Activated T-helper 2 cell treated with anti-CD3 and anti-CD28 coated beads, Interferon-gamma antibody, Interleukin-2, Interleukin-4, amounts not matched to agents 10 μg/mL and 5 μg/mL and 100 μg/mL, durations not matched to agents 14 hours and 24 hours and 36 hours (primary cell): ENCODE results near the gene DYNLT5. TPM values are rescaled to one million over a fixed set of nuclear protein-coding genes. Genes with fewer than 3 reads are reported as not detected.
"Not testable (repeated sequence)": the region's sequence is repeated elsewhere in the genome, so short reads cannot be mapped to it uniquely, and the experiment has no call there.

Experiments used
- DNase-seq: peaks from one replicate; pipeline ENCODE4 v3.0.0; 2021; ENCODE audit warnings: low spot score
- H3K27ac Mint-ChIP-seq: one replicate; pipeline ENCODE4 v1.8.0; 2021; ENCODE audit warnings: mixed read lengths
- H3K27me3 Mint-ChIP-seq: one replicate; pipeline ENCODE4 v1.8.0; 2021; ENCODE audit warnings: low read depth, mixed read lengths
- H3K36me3 Mint-ChIP-seq: one replicate; pipeline ENCODE4 v1.8.0; 2021; ENCODE audit warnings: low read depth, mixed read lengths
- H3K4me1 Mint-ChIP-seq: one replicate; pipeline ENCODE4 v1.8.0; 2021; ENCODE audit warnings: low read depth, mixed read lengths
- H3K4me3 Mint-ChIP-seq: one replicate; pipeline ENCODE4 v1.8.0; 2021; ENCODE audit warnings: low read depth, mild to moderate bottlenecking, moderate library complexity, mixed read lengths
- H3K9me3 Mint-ChIP-seq: one replicate; pipeline ENCODE4 v1.8.0; 2021; ENCODE audit warnings: mixed read lengths
- intact Hi-C: fragments of 100-400 bp; cut with micrococcal nuclease; formaldehyde crosslinking; loops from one replicate; pipeline ENCODE4 v1.15.1; 2023
- total RNA-seq: library from RNA; stranded (reverse); gene quantifications from 2 replicates; pipeline ENCODE4 v1.2.3, GENCODE V29; 2022

The DYNLT5 gene
- total RNA-seq, 1 donor from 2014 or later: not detected

DNA sequence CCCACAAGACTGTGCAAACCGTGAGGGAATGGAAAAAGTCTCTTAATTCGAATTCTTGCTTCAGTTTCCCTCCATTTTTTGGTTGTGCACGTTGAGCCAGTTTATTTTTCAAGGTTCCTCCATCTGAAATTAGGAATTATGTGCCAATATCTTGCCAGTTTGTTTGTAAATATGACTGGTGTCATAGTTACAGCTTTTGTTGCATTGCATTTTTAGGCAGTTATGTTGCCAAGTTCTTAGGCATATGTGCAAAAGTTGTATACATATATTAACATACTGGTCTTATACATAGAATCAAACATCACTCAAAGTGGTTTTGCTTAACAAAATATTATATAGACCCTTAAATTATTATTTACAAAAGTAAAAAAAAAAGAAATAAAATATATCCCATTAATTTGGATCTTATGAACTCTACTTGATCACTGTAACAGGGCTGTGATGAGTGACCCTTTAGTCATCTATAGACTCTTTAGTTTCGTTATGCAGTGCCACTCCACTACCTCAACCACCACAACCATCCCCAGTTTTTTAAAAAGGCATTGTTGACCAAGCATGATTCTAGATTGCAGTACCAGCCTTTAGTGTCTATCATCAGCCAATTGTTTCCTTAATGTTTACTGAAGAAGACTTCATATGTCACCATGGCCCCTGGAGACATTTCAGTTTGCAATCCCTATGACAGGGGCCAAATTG is 20.9 kb upstream of the DYNLT5 start:
- intact Hi-C loops: no loop called here
- Mint-ChIP-seq H3K4me1 (peaks cover 44% of the 10 kb centered on the region), H3K4me3 (no peak overlapping the region)

GRCh38 chr1:66732407-66733166 is 19.7 kb upstream of the DYNLT5 start:
- intact Hi-C loops: no loop called here
- Mint-ChIP-seq H3K4me3 (no peak overlapping the region), H3K27me3 (no peaks in the 10 kb centered on the region), H3K27ac (peak overlapping the region; percentile 33), H3K4me1 (peaks cover 40% of the 10 kb centered on the region), H3K9me3 (peaks cover 7% of the 10 kb centered on the region), H3K36me3 (peaks cover 3% of the 10 kb centered on the region)
- DNase-seq: no peak

More for the DNA sequence above, 20.9 kb upstream of the DYNLT5 start:
- no peak overlapping the region for H3K27ac Mint-ChIP-seq
- DNase-seq: no peak
- H3K27me3 Mint-ChIP-seq: peaks cover 1% of the 10 kb centered on the region
- H3K36me3 Mint-ChIP-seq: peaks cover 3% of the 10 kb centered on the region
- peaks cover 7% of the 10 kb centered on the region for H3K9me3 Mint-ChIP-seq

- Mint-ChIP-seq H3K27me3 (no peaks in the 10 kb centered on the region), H3K36me3 (peaks cover 3% of the 10 kb centered on the region), H3K27ac (no peak overlapping the region), H3K4me3 (no peak overlapping the region), H3K4me1 (peaks cover 35% of the 10 kb centered on the region), H3K9me3 (peaks cover 2% of the 10 kb centered on the region)
- intact Hi-C loops: no loop called here
- DNase-seq: no peak
Observed at GRCh38 chr1:66733348-66734017, 18.8 kb upstream of the DYNLT5 start.

DNA sequence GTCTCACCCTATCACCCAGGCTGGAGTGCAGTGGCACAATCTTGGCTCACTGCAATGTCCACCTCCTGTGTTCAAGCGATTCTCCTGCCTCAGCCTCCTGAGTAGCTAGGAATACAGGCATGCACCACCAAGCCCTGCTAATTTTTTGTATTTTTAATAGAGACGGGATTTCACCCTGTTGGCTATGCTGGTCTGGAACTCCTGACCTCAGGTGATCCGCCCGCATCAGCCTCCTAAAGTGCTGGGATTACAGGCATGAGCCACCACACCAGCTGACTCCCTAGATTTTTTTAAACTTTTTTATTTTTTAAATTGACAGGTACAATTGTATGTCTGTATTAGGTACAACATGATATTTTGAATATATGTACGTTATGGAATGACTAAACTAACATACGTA is 17.7 kb upstream of the DYNLT5 start:
- H3K36me3 Mint-ChIP-seq, H3K27ac Mint-ChIP-seq, H3K4me3 Mint-ChIP-seq, H3K9me3 Mint-ChIP-seq, intact Hi-C loops, DNase-seq, H3K27me3 Mint-ChIP-seq: not testable (repeated sequence)
- H3K4me1 Mint-ChIP-seq: peaks cover 30% of the 10 kb centered on the region

- intact Hi-C loops: no loop called here
- DNase-seq: no peak
Observed at GRCh38 chr1:66737836-66738235, 14.4 kb upstream of the DYNLT5 start.

DNA sequence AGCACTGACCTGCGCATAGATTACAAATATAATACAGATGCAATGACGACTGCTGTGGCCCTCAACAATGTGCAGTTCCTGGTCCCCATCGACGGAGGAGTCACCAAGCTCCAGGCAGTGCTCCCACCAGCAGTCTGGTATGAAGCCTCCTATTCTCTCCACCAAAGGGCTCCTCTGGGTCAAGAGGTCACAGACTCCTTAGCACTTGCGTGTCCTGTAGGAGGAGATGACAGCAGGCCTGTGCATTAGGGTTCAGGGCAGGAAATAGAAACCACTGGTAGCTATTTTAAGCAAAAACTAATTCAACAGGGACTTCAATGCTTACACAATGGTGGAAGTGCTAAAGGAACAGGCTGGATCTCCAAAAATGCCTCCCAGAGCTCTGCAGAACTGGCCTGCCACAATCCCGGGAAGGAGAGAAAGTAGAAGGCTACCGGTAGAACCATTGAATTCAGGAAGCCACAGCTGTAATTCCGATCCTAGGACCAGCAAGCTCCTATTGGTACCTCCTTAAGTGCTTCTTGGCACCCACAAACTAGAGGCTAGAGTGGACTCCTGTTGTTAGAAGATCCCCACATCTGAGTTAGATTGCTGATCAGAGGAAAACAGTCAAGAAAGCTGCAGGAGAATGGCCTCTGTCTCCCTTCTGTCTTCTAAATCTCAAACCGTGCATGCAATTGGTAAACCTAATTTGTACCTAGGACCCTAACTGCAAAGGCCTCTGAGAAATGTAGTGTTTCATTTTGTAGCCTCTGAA is 12.7 kb upstream of the DYNLT5 start:
- no peaks in the 10 kb centered on the region for H3K9me3 Mint-ChIP-seq
- intact Hi-C loops: no loop called here

More at GRCh38 chr1:66737836-66738235, 14.4 kb upstream of the DYNLT5 start:
- peaks cover 17% of the 10 kb centered on the region for H3K4me1 Mint-ChIP-seq
- no peak overlapping the region for H3K4me3 Mint-ChIP-seq
- H3K27ac Mint-ChIP-seq: no peak overlapping the region
- H3K27me3 Mint-ChIP-seq: no peaks in the 10 kb centered on the region
- H3K9me3 Mint-ChIP-seq: no peaks in the 10 kb centered on the region
- no peaks in the 10 kb centered on the region for H3K36me3 Mint-ChIP-seq

GRCh38 chr1:66745451-66745850 is 6.8 kb upstream of the DYNLT5 start:
- no peak for DNase-seq
- H3K9me3 Mint-ChIP-seq: no peaks in the 10 kb centered on the region
- H3K4me3 Mint-ChIP-seq: no peak overlapping the region
- intact Hi-C loops: no loop called here
- H3K36me3 Mint-ChIP-seq: no peaks in the 10 kb centered on the region
- H3K4me1 Mint-ChIP-seq: no peaks in the 10 kb centered on the region
- peaks cover 44% of the 10 kb centered on the region for H3K27me3 Mint-ChIP-seq
- no peak overlapping the region for H3K27ac Mint-ChIP-seq

More for the DNA sequence above, 12.7 kb upstream of the DYNLT5 start:
- Mint-ChIP-seq H3K27ac (no peak overlapping the region), H3K4me1 (peaks cover 8% of the 10 kb centered on the region), H3K4me3 (no peak overlapping the region), H3K27me3 (peaks cover 4% of the 10 kb centered on the region), H3K36me3 (no peaks in the 10 kb centered on the region)
- DNase-seq: no peak

DNA sequence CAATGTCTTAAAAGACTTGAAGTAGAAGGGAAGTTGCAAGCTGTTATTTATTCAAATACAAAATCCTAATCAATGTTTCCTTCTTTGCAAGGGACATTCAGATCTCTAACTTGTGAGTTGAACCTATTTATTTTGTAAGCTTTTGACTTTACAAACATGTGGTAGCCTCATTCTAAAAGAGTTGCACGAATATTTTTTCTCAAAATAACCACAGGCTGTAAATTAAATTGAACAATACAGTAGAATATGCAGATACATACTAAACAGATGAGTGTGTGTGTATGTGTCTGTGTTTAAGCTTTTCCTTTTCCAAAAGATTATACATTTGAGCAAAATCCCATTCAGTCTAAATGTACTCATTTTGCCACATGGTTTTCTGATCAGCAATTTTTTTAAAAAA is 4.8 kb upstream of the DYNLT5 start:
- DNase-seq: no peak
- intact Hi-C loops: no loop called here
- H3K27me3 Mint-ChIP-seq: peaks cover 61% of the 10 kb centered on the region

GRCh38 chr1:66750577-66750976 is 1.7 kb upstream of the DYNLT5 start:
- Mint-ChIP-seq H3K4me1 (peaks cover 12% of the 10 kb centered on the region), H3K9me3 (no peaks in the 10 kb centered on the region), H3K4me3 (no peak overlapping the region), H3K27me3 (peaks cover 77% of the 10 kb centered on the region), H3K27ac (no peak overlapping the region), H3K36me3 (no peaks in the 10 kb centered on the region)
- intact Hi-C loops: no loop called here
- no peak for DNase-seq

More for the DNA sequence above, 4.8 kb upstream of the DYNLT5 start:
- H3K36me3 Mint-ChIP-seq: no peaks in the 10 kb centered on the region
- no peaks in the 10 kb centered on the region for H3K9me3 Mint-ChIP-seq
- no peak overlapping the region for H3K27ac Mint-ChIP-seq
- no peak overlapping the region for H3K4me3 Mint-ChIP-seq
- peaks cover 7% of the 10 kb centered on the region for H3K4me1 Mint-ChIP-seq

GRCh38 chr1:66751160-66751559 is 1.1 kb upstream of the DYNLT5 start:
- Mint-ChIP-seq H3K36me3 (no peaks in the 10 kb centered on the region), H3K4me3 (no peak overlapping the region), H3K27me3 (peaks cover 79% of the 10 kb centered on the region), H3K4me1 (peaks cover 12% of the 10 kb centered on the region), H3K27ac (no peak overlapping the region), H3K9me3 (no peaks in the 10 kb centered on the region)
- intact Hi-C loops: no loop called here
- no peak for DNase-seq

DNA sequence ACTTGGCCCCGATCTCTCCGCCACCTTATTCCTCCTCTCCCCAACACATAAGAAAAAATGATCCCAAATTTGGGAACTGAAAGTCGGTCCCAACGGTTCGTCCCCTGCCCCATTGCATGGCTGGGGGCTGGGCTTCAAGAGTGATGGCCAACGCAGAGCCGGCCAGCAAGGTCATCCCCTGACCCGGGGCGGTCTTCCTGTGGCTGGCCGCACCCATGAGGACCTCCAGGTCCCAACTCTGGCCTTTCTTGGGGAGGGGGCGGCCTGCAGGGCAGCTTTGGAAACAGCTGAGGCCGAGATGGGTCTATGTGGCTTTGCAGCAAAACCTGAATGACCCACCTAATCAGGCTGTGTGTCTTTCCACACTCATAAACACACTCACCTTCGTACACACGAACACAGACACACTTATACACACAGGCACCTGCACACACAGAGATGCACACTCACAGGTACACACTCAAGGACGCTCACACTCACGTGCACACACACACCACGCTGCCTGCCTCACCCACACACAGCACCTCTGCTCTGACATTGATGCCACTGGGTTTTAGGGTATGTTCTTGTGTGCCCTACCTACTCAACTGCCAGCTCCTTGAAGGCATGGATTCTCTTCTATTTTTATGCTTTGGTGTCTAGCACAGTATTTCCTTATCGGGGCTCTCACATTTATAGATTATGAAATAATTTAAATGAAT is 562 bp downstream of the DYNLT5 start:
- no peak for DNase-seq
- Mint-ChIP-seq H3K4me3 (peak overlapping the region; percentile 40), H3K27me3 (peaks cover 71% of the 10 kb centered on the region), H3K27ac (no peak overlapping the region), H3K9me3 (no peaks in the 10 kb centered on the region), H3K4me1 (peaks cover 12% of the 10 kb centered on the region), H3K36me3 (no peaks in the 10 kb centered on the region)
- intact Hi-C loops: no loop called here

GRCh38 chr1:66757722-66758240 is 5.5 kb downstream of the DYNLT5 start:
- intact Hi-C loops: no loop called here
- Mint-ChIP-seq H3K4me3 (no peak overlapping the region), H3K9me3 (no peaks in the 10 kb centered on the region), H3K4me1 (peaks cover 7% of the 10 kb centered on the region), H3K27ac (no peak overlapping the region), H3K36me3 (no peaks in the 10 kb centered on the region), H3K27me3 (peaks cover 33% of the 10 kb centered on the region)
- DNase-seq: no peak
